Stomach smooth muscle (tissue), 2 donors: ENCODE measurements around the gene EML5.

ENCODE experiments used
- H3K27ac ChIP-seq: one replicate; pipeline ENCODE4 v1.7.0; 2013; ENCODE audit warnings: mild to moderate bottlenecking, low read length, inconsistent platforms
- H3K27me3 ChIP-seq, 2 donors: one replicate each; pipeline ENCODE4 v1.7.0; 2013; ENCODE audit warnings: low read length in 2 of 2; ENCODE audit not compliant: insufficient read depth in 2 of 2, control insufficient read depth in 1 of 2
- H3K36me3 ChIP-seq, 2 donors: one replicate each; pipeline ENCODE4 v1.7.0; 2013; ENCODE audit warnings: low read length in 2 of 2; ENCODE audit not compliant: control insufficient read depth in 2 of 2, insufficient read depth in 2 of 2
- H3K4me1 ChIP-seq: one replicate; pipeline ENCODE4 v1.7.0; 2013; ENCODE audit warnings: low read length; ENCODE audit not compliant: control insufficient read depth, insufficient read depth
- H3K4me3 ChIP-seq, 2 donors: one replicate each; pipeline ENCODE4 v1.7.0; 2013; ENCODE audit warnings: low read length in 2 of 2
- H3K9ac ChIP-seq, 2 donors: one replicate each; pipeline ENCODE4 v1.7.0; 2013; ENCODE audit warnings: low read length in 2 of 2, mild to moderate bottlenecking in 1 of 2
- H3K9me3 ChIP-seq, 2 donors: one replicate each; pipeline ENCODE4 v1.7.0; 2013; ENCODE audit warnings: low read length in 2 of 2; ENCODE audit not compliant: control insufficient read depth in 2 of 2
- donor health status: healthy.
- donor health status: Pancreatic carcinoma.

Gene EML5

GRCh38 chr14:88599326-88599725 lies 193.4 kb downstream of the EML5 start:
- H3K4me1 ChIP-seq, result no peaks in the 10 kb centered on the region
- H3K27me3 ChIP-seq, result no peaks in the 10 kb centered on the region
- no peak overlapping the region for H3K9ac ChIP-seq
- H3K9me3 ChIP-seq, result no peaks in the 10 kb centered on the region
- H3K4me3 ChIP-seq, result no peak overlapping the region
- H3K36me3 ChIP-seq, result peaks cover 62 to 71% of the 10 kb centered on the region in 2 donors
- no peak overlapping the region for H3K27ac ChIP-seq

GRCh38 chr14:88598097-88598675 lies 194.6 kb downstream of the EML5 start:
- H3K9me3 ChIP-seq, result no peaks in the 10 kb centered on the region
- no peak overlapping the region for H3K9ac ChIP-seq
- H3K4me3 ChIP-seq, result no peak overlapping the region
- H3K27me3 ChIP-seq, result no peaks in the 10 kb centered on the region
- H3K36me3 ChIP-seq, result peaks cover 58 to 64% of the 10 kb centered on the region in 2 donors
- H3K4me1 ChIP-seq, result no peaks in the 10 kb centered on the region
- H3K27ac ChIP-seq, result no peak overlapping the region

- Histone ChIP-seq H3K4me1 (no peaks in the 10 kb centered on the region), H3K4me3 (no peak overlapping the region), H3K36me3 (peaks cover 53 to 60% of the 10 kb centered on the region in 2 donors), H3K27me3 (no peaks in the 10 kb centered on the region), H3K9me3 (no peaks in the 10 kb centered on the region), H3K27ac (no peak overlapping the region), H3K9ac (no peak overlapping the region)
These were observed 195.2 kb downstream of the EML5 start for GRCh38 chr14:88597601-88598000.

GRCh38 chr14:88597038-88597437 lies 195.7 kb downstream of the EML5 start:
- no peak overlapping the region for H3K27ac ChIP-seq
- H3K36me3 ChIP-seq, result peaks cover 49 to 55% of the 10 kb centered on the region in 2 donors
- H3K9ac ChIP-seq, result no peak overlapping the region
- H3K4me3 ChIP-seq, result no peak overlapping the region
- H3K9me3 ChIP-seq, result no peaks in the 10 kb centered on the region
- no peaks in the 10 kb centered on the region for H3K4me1 ChIP-seq
- H3K27me3 ChIP-seq, result no peaks in the 10 kb centered on the region

GRCh38 chr14:88592031-88592430 lies 200.7 kb downstream of the EML5 start:
- no peak overlapping the region for H3K27ac ChIP-seq
- H3K9ac ChIP-seq, result no peak overlapping the region
- H3K27me3 ChIP-seq, result no peaks in the 10 kb centered on the region
- no peak overlapping the region for H3K4me3 ChIP-seq
- H3K9me3 ChIP-seq, result no peaks in the 10 kb centered on the region
- H3K36me3 ChIP-seq, result peaks cover 18 to 29% of the 10 kb centered on the region in 2 donors
- no peaks in the 10 kb centered on the region for H3K4me1 ChIP-seq

- Histone ChIP-seq H3K9ac (no peak overlapping the region), H3K4me1 (no peaks in the 10 kb centered on the region), H3K4me3 (no peak overlapping the region), H3K27me3 (no peaks in the 10 kb centered on the region), H3K36me3 (peaks cover 11 to 21% of the 10 kb centered on the region in 2 donors), H3K9me3 (no peaks in the 10 kb centered on the region), H3K27ac (no peak overlapping the region)
These were observed 202.6 kb downstream of the EML5 start for GRCh38 chr14:88590173-88590572.

- Histone ChIP-seq H3K9ac (no peak overlapping the region), H3K27ac (no peak overlapping the region), H3K27me3 (no peaks in the 10 kb centered on the region), H3K9me3 (no peaks in the 10 kb centered on the region), H3K4me3 (no peak overlapping the region), H3K36me3 (peaks cover 12 to 17% of the 10 kb centered on the region in 2 donors), H3K4me1 (no peaks in the 10 kb centered on the region)
These were observed 204.7 kb downstream of the EML5 start for GRCh38 chr14:88588081-88588480.

GRCh38 chr14:88584451-88584850 lies 208.3 kb downstream of the EML5 start:
- H3K27me3 ChIP-seq, result no peaks in the 10 kb centered on the region
- no peak overlapping the region for H3K27ac ChIP-seq
- no peak overlapping the region for H3K4me3 ChIP-seq
- no peaks in the 10 kb centered on the region for H3K9me3 ChIP-seq
- peaks cover 19 to 22% of the 10 kb centered on the region in 2 donors for H3K36me3 ChIP-seq
- no peaks in the 10 kb centered on the region for H3K4me1 ChIP-seq
- H3K9ac ChIP-seq, result no peak overlapping the region

- no peak overlapping the region for H3K27ac ChIP-seq
- H3K36me3 ChIP-seq, result peaks cover 55 to 58% of the 10 kb centered on the region in 2 donors
- H3K4me1 ChIP-seq, result no peaks in the 10 kb centered on the region
- H3K4me3 ChIP-seq, result no peak overlapping the region
- no peaks in the 10 kb centered on the region for H3K27me3 ChIP-seq
- H3K9me3 ChIP-seq, result no peaks in the 10 kb centered on the region
- no peak overlapping the region for H3K9ac ChIP-seq
These were observed 216.5 kb downstream of the EML5 start for GRCh38 chr14:88576222-88576621.

- no peak overlapping the region for H3K9ac ChIP-seq
- H3K4me1 ChIP-seq, result no peaks in the 10 kb centered on the region
- peaks cover 51 to 58% of the 10 kb centered on the region in 2 donors for H3K36me3 ChIP-seq
- H3K9me3 ChIP-seq, result no peaks in the 10 kb centered on the region
- H3K27me3 ChIP-seq, result no peaks in the 10 kb centered on the region
- H3K27ac ChIP-seq, result no peak overlapping the region
- no peak overlapping the region for H3K4me3 ChIP-seq
These were observed 220.6 kb downstream of the EML5 start for GRCh38 chr14:88572117-88572516.

- no peaks in the 10 kb centered on the region for H3K27me3 ChIP-seq
- no peaks in the 10 kb centered on the region for H3K9me3 ChIP-seq
- peaks cover 31 to 38% of the 10 kb centered on the region in 2 donors for H3K36me3 ChIP-seq
These were observed 224.6 kb downstream of the EML5 start for GRCh38 chr14:88568196-88568595.

More at GRCh38 chr14:88568196-88568595, 224.6 kb downstream of the EML5 start:
- Histone ChIP-seq H3K4me1 (peaks cover 4% of the 10 kb centered on the region), H3K27ac (no peak overlapping the region), H3K4me3 (no peak overlapping the region), H3K9ac (no peak overlapping the region)
